ENCODE data around the gene BAD. TPM values are rescaled to one million over a fixed set of nuclear protein-coding genes. Genes with fewer than 3 reads are reported as not detected.

Gene BAD
- total and polyA plus RNA-seq, 2 of the 13 experiments (the other 11 are each of a cell fraction or from before 2014, with no cell fraction given), result 17.9 to 28.5 TPM

GRCh38 chr11:64317325-64317960 lies 33.0 kb upstream of the BAD start, which contains the start of gene TRMT112 (continued):
- TF ChIP-seq FUBP1 (CRISPR knock-in tag; IDR thresholded peaks at IDR 0.05; ENCODE audit: borderline replicate concordance) (no peak), ZNF784 (CRISPR knock-in tag; IDR thresholded peaks at IDR 0.05; ENCODE audit: borderline replicate concordance) (peak; percentile 100), ZNF639 (CRISPR knock-in tag; conservative IDR thresholded peaks at IDR 0.05) (peak; percentile 84), ZNF674 (CRISPR knock-in tag; IDR thresholded peaks at IDR 0.05; ENCODE audit: low read depth) (0 out of 2 replicates have a peak, but pooled peaks have one; percentile 19), PCBP1 (IDR thresholded peaks at IDR 0.05; ENCODE audit: borderline replicate concordance, low read depth, low read length) (0 out of 2 replicates have a peak, but pooled peaks have one; percentile 67), TCF12 (IDR thresholded peaks at IDR 0.05) (no peak), TCF12 (CRISPR knock-in tag; IDR thresholded peaks at IDR 0.05) (0 out of 2 replicates have a peak, but pooled peaks have one; percentile 36), NR2F1 (CRISPR knock-in tag; IDR thresholded peaks at IDR 0.05) (0 out of 4 replicates have a peak, but pooled peaks of 1 of the 2 experiments have one; percentile 20), GLMP (CRISPR knock-in tag; IDR thresholded peaks at IDR 0.05; ENCODE audit: borderline replicate concordance) (no peak), MEF2D (CRISPR knock-in tag; IDR thresholded peaks at IDR 0.05) (peak; percentile 59; the same call in 1 of the 2 replicates), ASH2L (IDR thresholded peaks at IDR 0.05; ENCODE audit: insufficient read length, low read depth, low read length) (peak; percentile 84), SALL1 (CRISPR knock-in tag; IDR thresholded peaks at IDR 0.05) (peak; percentile 52; the same call in 1 of the 2 replicates), POLR2G (IDR thresholded peaks at IDR 0.05; ENCODE audit: low read depth, low read length) (peak; percentile 89), BORCS8-MEF2B (CRISPR knock-in tag; IDR thresholded peaks at IDR 0.05) (peak; percentile 56; the same call in 1 of the 2 replicates)
- TF ChIP-seq, protein P1, sequence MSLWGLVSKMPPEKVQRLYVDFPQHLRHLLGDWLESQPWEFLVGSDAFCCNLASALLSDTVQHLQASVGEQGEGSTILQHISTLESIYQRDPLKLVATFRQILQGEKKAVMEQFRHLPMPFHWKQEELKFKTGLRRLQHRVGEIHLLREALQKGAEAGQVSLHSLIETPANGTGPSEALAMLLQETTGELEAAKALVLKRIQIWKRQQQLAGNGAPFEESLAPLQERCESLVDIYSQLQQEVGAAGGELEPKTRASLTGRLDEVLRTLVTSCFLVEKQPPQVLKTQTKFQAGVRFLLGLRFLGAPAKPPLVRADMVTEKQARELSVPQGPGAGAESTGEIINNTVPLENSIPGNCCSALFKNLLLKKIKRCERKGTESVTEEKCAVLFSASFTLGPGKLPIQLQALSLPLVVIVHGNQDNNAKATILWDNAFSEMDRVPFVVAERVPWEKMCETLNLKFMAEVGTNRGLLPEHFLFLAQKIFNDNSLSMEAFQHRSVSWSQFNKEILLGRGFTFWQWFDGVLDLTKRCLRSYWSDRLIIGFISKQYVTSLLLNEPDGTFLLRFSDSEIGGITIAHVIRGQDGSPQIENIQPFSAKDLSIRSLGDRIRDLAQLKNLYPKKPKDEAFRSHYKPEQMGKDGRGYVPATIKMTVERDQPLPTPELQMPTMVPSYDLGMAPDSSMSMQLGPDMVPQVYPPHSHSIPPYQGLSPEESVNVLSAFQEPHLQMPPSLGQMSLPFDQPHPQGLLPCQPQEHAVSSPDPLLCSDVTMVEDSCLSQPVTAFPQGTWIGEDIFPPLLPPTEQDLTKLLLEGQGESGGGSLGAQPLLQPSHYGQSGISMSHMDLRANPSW (CRISPR knock-in tag; IDR thresholded peaks at IDR 0.05; ENCODE audit: borderline replicate concordance), result peak; percentile 24; the same call in 1 of the 2 replicates
- TF ChIP-seq, protein P2, sequence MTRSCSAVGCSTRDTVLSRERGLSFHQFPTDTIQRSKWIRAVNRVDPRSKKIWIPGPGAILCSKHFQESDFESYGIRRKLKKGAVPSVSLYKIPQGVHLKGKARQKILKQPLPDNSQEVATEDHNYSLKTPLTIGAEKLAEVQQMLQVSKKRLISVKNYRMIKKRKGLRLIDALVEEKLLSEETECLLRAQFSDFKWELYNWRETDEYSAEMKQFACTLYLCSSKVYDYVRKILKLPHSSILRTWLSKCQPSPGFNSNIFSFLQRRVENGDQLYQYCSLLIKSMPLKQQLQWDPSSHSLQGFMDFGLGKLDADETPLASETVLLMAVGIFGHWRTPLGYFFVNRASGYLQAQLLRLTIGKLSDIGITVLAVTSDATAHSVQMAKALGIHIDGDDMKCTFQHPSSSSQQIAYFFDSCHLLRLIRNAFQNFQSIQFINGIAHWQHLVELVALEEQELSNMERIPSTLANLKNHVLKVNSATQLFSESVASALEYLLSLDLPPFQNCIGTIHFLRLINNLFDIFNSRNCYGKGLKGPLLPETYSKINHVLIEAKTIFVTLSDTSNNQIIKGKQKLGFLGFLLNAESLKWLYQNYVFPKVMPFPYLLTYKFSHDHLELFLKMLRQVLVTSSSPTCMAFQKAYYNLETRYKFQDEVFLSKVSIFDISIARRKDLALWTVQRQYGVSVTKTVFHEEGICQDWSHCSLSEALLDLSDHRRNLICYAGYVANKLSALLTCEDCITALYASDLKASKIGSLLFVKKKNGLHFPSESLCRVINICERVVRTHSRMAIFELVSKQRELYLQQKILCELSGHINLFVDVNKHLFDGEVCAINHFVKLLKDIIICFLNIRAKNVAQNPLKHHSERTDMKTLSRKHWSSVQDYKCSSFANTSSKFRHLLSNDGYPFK (CRISPR knock-in tag; IDR thresholded peaks at IDR 0.05; ENCODE audit: borderline replicate concordance), result peak; percentile 76; the same call in 1 of the 2 replicates
